Measurements from ENCODE around the gene WWOX.

Gene WWOX

GRCh38 chr16:78816499-78817195 is 717.2 kb downstream of the WWOX start:
- no peak for DNase-seq (ENCODE audit: low read depth in 1 of 2, low spot score in 1 of 2)

- DNase-seq (ENCODE audit: low read depth in 1 of 2, low spot score in 1 of 2) = no peak
These were observed 717.8 kb downstream of the WWOX start for GRCh38 chr16:78817200-78817739.

GRCh38 chr16:78821335-78821734 is 721.9 kb downstream of the WWOX start:
- DNase-seq (ENCODE audit: low read depth in 1 of 2, low spot score in 1 of 2) = no peak

GRCh38 chr16:78822509-78822908 is 723.1 kb downstream of the WWOX start:
- no peak for DNase-seq (ENCODE audit: low read depth in 1 of 2, low spot score in 1 of 2)

GRCh38 chr16:78823027-78823426 is 723.6 kb downstream of the WWOX start:
- no peak for DNase-seq (ENCODE audit: low read depth in 1 of 2, low spot score in 1 of 2)

GRCh38 chr16:78829280-78829679 is 729.8 kb downstream of the WWOX start:
- no peak for DNase-seq (ENCODE audit: low read depth in 1 of 2, low spot score in 1 of 2)

- no peak for DNase-seq (ENCODE audit: low read depth in 1 of 2, low spot score in 1 of 2)
These were observed 731.1 kb downstream of the WWOX start for GRCh38 chr16:78830599-78830998.

- DNase-seq (ENCODE audit: low read depth in 1 of 2, low spot score in 1 of 2) = no peak
These were observed 732.6 kb downstream of the WWOX start for GRCh38 chr16:78832100-78832499.

GRCh38 chr16:78836802-78837491 is 737.5 kb downstream of the WWOX start:
- DNase-seq (ENCODE audit: low read depth in 1 of 2, low spot score in 1 of 2) = no peak

- no peak for DNase-seq (ENCODE audit: low read depth in 1 of 2, low spot score in 1 of 2)
These were observed 738.3 kb downstream of the WWOX start for GRCh38 chr16:78837706-78838105.

GRCh38 chr16:78838276-78838675 is 738.8 kb downstream of the WWOX start:
- DNase-seq (ENCODE audit: low read depth in 1 of 2, low spot score in 1 of 2) = no peak

GRCh38 chr16:78842950-78843349 is 743.5 kb downstream of the WWOX start:
- DNase-seq (ENCODE audit: low read depth in 1 of 2, low spot score in 1 of 2) = no peak

GRCh38 chr16:78843978-78844377 is 744.5 kb downstream of the WWOX start:
- DNase-seq (ENCODE audit: low read depth in 1 of 2, low spot score in 1 of 2) = no peak

- DNase-seq (ENCODE audit: low read depth in 1 of 2, low spot score in 1 of 2) = no peak
These were observed 745.2 kb downstream of the WWOX start for GRCh38 chr16:78844682-78845081.

GRCh38 chr16:78851266-78851665 is 751.8 kb downstream of the WWOX start:
- DNase-seq (ENCODE audit: low read depth in 1 of 2, low spot score in 1 of 2) = no peak

GRCh38 chr16:78852081-78852635 is 752.7 kb downstream of the WWOX start:
- no peak for DNase-seq (ENCODE audit: low read depth in 1 of 2, low spot score in 1 of 2)

GRCh38 chr16:78862022-78862421 is 762.6 kb downstream of the WWOX start:
- DNase-seq (ENCODE audit: low read depth in 1 of 2, low spot score in 1 of 2) = no peak

- no peak for DNase-seq (ENCODE audit: low read depth in 1 of 2, low spot score in 1 of 2)
These were observed 767.1 kb downstream of the WWOX start for GRCh38 chr16:78866521-78866920.

- no peak for DNase-seq (ENCODE audit: low read depth in 1 of 2, low spot score in 1 of 2)
These were observed 770.0 kb downstream of the WWOX start for GRCh38 chr16:78869492-78869891.

- no peak for DNase-seq (ENCODE audit: low read depth in 1 of 2, low spot score in 1 of 2)
These were observed 771.8 kb downstream of the WWOX start for GRCh38 chr16:78871241-78871640.

- DNase-seq (ENCODE audit: low read depth in 1 of 2, low spot score in 1 of 2) = no peak
These were observed 777.2 kb downstream of the WWOX start for GRCh38 chr16:78876671-78877070.

- no peak for DNase-seq (ENCODE audit: low read depth in 1 of 2, low spot score in 1 of 2)
These were observed 777.7 kb downstream of the WWOX start for GRCh38 chr16:78877114-78877655.

All from activated CD4-positive, alpha-beta T cell treated with anti-CD3 and anti-CD28 coated beads, Interleukin-2, amount 50 U/mL, for 24 hours (primary cell).